A549 (cell line): Measurements from ENCODE around the gene SNORC. TPM values are rescaled to one million over a fixed set of nuclear protein-coding genes. Genes with fewer than 3 reads are reported as not detected.

Source experiments
- ATAC-seq, 2 experiments: fragments of 200-7000 bp in 1 of 2; fragments of >200 bp in 1 of 2; cut with Nextera tagmentation in 1 of 2; cut with Tn5 transposase in 1 of 2; 3 replicates each; pipeline versions ENCODE4 v1.8.0 to v1.9.1; 2018 to 2020; ENCODE audit warnings: mild to moderate bottlenecking in 1 of 2, moderate library complexity in 1 of 2
- CTCF ChIA-PET: fragments of 300-600 bp; sonication (Branson Sonifier 250); formaldehyde crosslinking; extraction: SDS; loops from one replicate; lab custom pipeline; 2021; ENCODE audit warnings: antibody characterized with exemption, inconsistent platforms; lab: Yijun Ruan, JAX
- POLR2A ChIA-PET: fragments of 350-600 bp; formaldehyde crosslinking; extraction: SDS; loops from one replicate; lab custom pipeline; 2021; ENCODE audit warnings: antibody characterized with exemption, inconsistent platforms; lab: Yijun Ruan, JAX
- DNase-seq, 2 experiments: peaks; one replicate each; pipeline versions ENCODE4 v3.0.0 to v3.0.0-alpha.2; 2011 to 2016; ENCODE audit warnings: low read depth in 1 of 2, low spot score in 1 of 2
- FAIRE-seq: peaks from 2 replicates; lab custom pipeline; 2011; peaks lifted over from hg19 to GRCh38; lab: Jason Lieb, UNC
- H3K27ac ChIP-seq, 2 experiments: fragments of >200 bp; sonication (Bioruptor Twin); formaldehyde crosslinking; 3 replicates each; pipeline ENCODE4 v1.5.1; 2016 to 2017
- H3K4me1 ChIP-seq: fragments of >200 bp; sonication (Bioruptor Twin); formaldehyde crosslinking; 3 replicates; pipeline ENCODE4 v1.6.1; 2016
- H3K4me2 ChIP-seq: fragments of >200 bp; sonication (Bioruptor Twin); formaldehyde crosslinking; 3 replicates; pipeline ENCODE4 v1.6.1; 2016
- H3K4me3 ChIP-seq: fragments of >200 bp; sonication (Bioruptor Twin); formaldehyde crosslinking; 3 replicates; pipeline ENCODE4 v1.5.1; 2016
- H3K9me3 ChIP-seq: fragments of >200 bp; sonication (Bioruptor Twin); formaldehyde crosslinking; 3 replicates; pipeline ENCODE4 v1.6.1; 2016
- ATOH8 ChIP-seq: fragments of 250-450 bp; sonication (Bioruptor Pico); IDR thresholded peaks from 2 replicates; pipeline ENCODE4 v1.5.0; 2020; ENCODE audit warnings: low read depth, mild to moderate bottlenecking, moderate library complexity
- CBX2 ChIP-seq: fragments of 200-600 bp; sonication (generic); IDR thresholded peaks from 2 replicates; pipeline ENCODE4 v1.6.1; 2016; ENCODE audit warnings: low read depth, mild to moderate bottlenecking, borderline replicate concordance
- CBX8 ChIP-seq: fragments of 200-600 bp; sonication (generic); IDR thresholded peaks from 2 replicates; pipeline ENCODE4 v1.6.1; 2016
- CEBPB ChIP-seq, 2 experiments: fragments of >200 bp in 1 of 2; sonication (Bioruptor Twin) in 1 of 2; formaldehyde crosslinking in 1 of 2; IDR thresholded peaks; 2 replicates each; pipeline ENCODE4 v1.6.1; 2012 to 2016
- CHD2 ChIP-seq: fragments of 150-350 bp; IDR thresholded peaks from 2 replicates; pipeline ENCODE4 v1.6.1; 2014; ENCODE audit warnings: low read length; ENCODE audit not compliant: partially characterized antibody
- CHD4 ChIP-seq: fragments of 200-600 bp; sonication (generic); IDR thresholded peaks from 2 replicates; pipeline ENCODE4 v1.6.1; 2016; ENCODE audit warnings: antibody characterized with exemption, mild to moderate bottlenecking, borderline replicate concordance
- E2F6 ChIP-seq: IDR thresholded peaks from 2 replicates; pipeline ENCODE4 v1.6.1; 2012; ENCODE audit warnings: low read depth, borderline replicate concordance
- EHF ChIP-seq: fragments of 250-450 bp; sonication (Bioruptor Pico); IDR thresholded peaks from 2 replicates; pipeline ENCODE4 v1.5.0; 2020; ENCODE audit warnings: mild to moderate bottlenecking
- EHMT2 ChIP-seq: fragments of 200-600 bp; sonication (generic); IDR thresholded peaks from 2 replicates; pipeline ENCODE4 v1.6.1; 2016; ENCODE audit warnings: antibody characterized with exemption, low read depth, mild to moderate bottlenecking, moderate library complexity
- EP300 ChIP-seq, 2 experiments: fragments of >200 bp; sonication (Bioruptor Twin); formaldehyde crosslinking; IDR thresholded peaks; 2 replicates in 1 of 2; 3 replicates in 1 of 2; pipeline ENCODE4 v1.6.1; 2016 to 2017
- FOXS1 ChIP-seq: fragments of 250-450 bp; sonication (Bioruptor Pico); IDR thresholded peaks from 2 replicates; pipeline ENCODE4 v1.5.0; 2020; ENCODE audit warnings: mild to moderate bottlenecking, moderate library complexity
- HEYL ChIP-seq: fragments of 250-450 bp; sonication (Bioruptor Pico); IDR thresholded peaks from 2 replicates; pipeline ENCODE4 v1.8.0; 2021; ENCODE audit warnings: mild to moderate bottlenecking, moderate library complexity
- HOXA7 ChIP-seq: fragments of 250-450 bp; sonication (Bioruptor Pico); IDR thresholded peaks from 2 replicates; pipeline ENCODE4 v1.5.0; 2020; ENCODE audit warnings: mild to moderate bottlenecking, moderate library complexity
- HOXB13 ChIP-seq: fragments of 250-450 bp; sonication (Bioruptor Pico); IDR thresholded peaks from 2 replicates; pipeline ENCODE4 v1.5.0; 2020; ENCODE audit warnings: low read depth, mild to moderate bottlenecking, moderate library complexity
- HOXB5 ChIP-seq: fragments of 250-450 bp; sonication (Bioruptor Pico); IDR thresholded peaks from 2 replicates; pipeline ENCODE4 v1.5.0; 2020; ENCODE audit warnings: mild to moderate bottlenecking, moderate library complexity
- KDM5A ChIP-seq: fragments of 200-600 bp; sonication (generic); IDR thresholded peaks from 2 replicates; pipeline ENCODE4 v1.6.1; 2016; ENCODE audit warnings: antibody characterized with exemption, mild to moderate bottlenecking
- MAFK ChIP-seq: fragments of 450-650 bp; IDR thresholded peaks from 2 replicates; pipeline ENCODE4 v1.6.1; 2014; ENCODE audit not compliant: partially characterized antibody
- NPAS2 ChIP-seq: fragments of 250-450 bp; sonication (Bioruptor Pico); IDR thresholded peaks from 2 replicates; pipeline ENCODE4 v1.8.0; 2022; ENCODE audit warnings: mild to moderate bottlenecking, moderate library complexity, borderline replicate concordance
- NR3C1 ChIP-seq: fragments of >200 bp; sonication (Bioruptor Twin); formaldehyde crosslinking; IDR thresholded peaks from 3 replicates; pipeline ENCODE4 v1.6.1; 2017
- POLR2AphosphoS2 ChIP-seq: conservative IDR thresholded peaks from 2 replicates; pipeline ENCODE4 v1.6.1; 2012; ENCODE audit warnings: low read length, improper control_type of control experiment, inconsistent platforms
- RARB ChIP-seq: fragments of 250-450 bp; sonication (Bioruptor Pico); IDR thresholded peaks from 2 replicates; pipeline ENCODE4 v1.8.0; 2021; ENCODE audit warnings: mild to moderate bottlenecking, moderate library complexity
- RFX5 ChIP-seq: fragments of 450-650 bp; IDR thresholded peaks from 2 replicates; pipeline ENCODE4 v1.7.1; 2014; ENCODE audit warnings: antibody characterized with exemption, mild to moderate bottlenecking, moderate library complexity
- RNF2 ChIP-seq: fragments of 200-600 bp; sonication (generic); IDR thresholded peaks from 2 replicates; pipeline ENCODE4 v1.6.1; 2016; ENCODE audit warnings: low read depth, mild to moderate bottlenecking, antibody characterized with exemption, moderate library complexity, borderline replicate concordance
- SMC3 ChIP-seq: fragments of >200 bp; sonication (Bioruptor Twin); formaldehyde crosslinking; IDR thresholded peaks from 3 replicates; pipeline ENCODE4 v1.6.1; 2018; ENCODE audit warnings: inconsistent platforms
- SREBF2 ChIP-seq: fragments of 450-650 bp; IDR thresholded peaks from 2 replicates; pipeline ENCODE4 v1.6.1; 2014; ENCODE audit warnings: mild to moderate bottlenecking, moderate library complexity
- TFCP2L1 ChIP-seq: fragments of 250-450 bp; sonication (Bioruptor Pico); IDR thresholded peaks from 2 replicates; pipeline ENCODE4 v1.5.0; 2021; ENCODE audit warnings: mild to moderate bottlenecking
- ZFP36 ChIP-seq: fragments of 450-650 bp; IDR thresholded peaks from 2 replicates; pipeline ENCODE4 v1.6.1; 2014; ENCODE audit warnings: borderline replicate concordance; ENCODE audit not compliant: partially characterized antibody
- ZNF302 ChIP-seq: fragments of 250-450 bp; sonication (Bioruptor Pico); IDR thresholded peaks from 2 replicates; pipeline ENCODE4 v1.9.0; 2021; ENCODE audit warnings: inconsistent platforms, mild to moderate bottlenecking, moderate library complexity
- ZSCAN20 ChIP-seq: fragments of 250-450 bp; sonication (Bioruptor Pico); IDR thresholded peaks from 2 replicates; pipeline ENCODE4 v1.8.0; 2022; ENCODE audit warnings: mild to moderate bottlenecking, moderate library complexity
- WGBS: methylation state at CpG from one replicate; pipeline ENCODE4 v1.1.6; 2017; ENCODE audit errors: missing lambda C conversion rate; 5-methylcytosine and 5-hydroxymethylcytosine counted together
- polyA plus RNA-seq, 4 experiments: library from polyadenylated mRNA; depleted of rRNA in 3 of 4; stranded (reverse); fragments of >200 nt; fragmentation: RNase III in 1 of 4; extraction: RNeasy Plus Mini Kit Qiagen cat#74134 plus additional on column Dnase treatment in 1 of 4; gene quantifications; 2 replicates in 3 of 4; 3 replicates in 1 of 4; pipeline ENCODE4 v1.2.3, GENCODE V29; 2011 to 2017
- TF ChIP-seq, protein P1 (sequence below): fragments of 200-600 bp; sonication (generic); IDR thresholded peaks from 2 replicates; pipeline ENCODE4 v1.6.1; 2016; ENCODE audit warnings: antibody characterized with exemption, mild to moderate bottlenecking, moderate library complexity
- TF ChIP-seq, protein P2 (sequence below): fragments of 250-450 bp; sonication (Bioruptor Pico); IDR thresholded peaks from 2 replicates; pipeline ENCODE4 v1.5.0; 2021; ENCODE audit warnings: mild to moderate bottlenecking, moderate library complexity, borderline replicate concordance

Gene SNORC
- polyA plus RNA-seq, 2 of the 4 experiments (the other 2 are of a cell fraction) = 8.4 to 9.1 TPM

- ChIA-PET CTCF (interaction anchor here (1.0 to 2.6 kb wide), 5 partner anchors 10 to 173 kb away, joined by 3 to 10 read pairs (median 6); no protein-coding TSS in a partner anchor), POLR2A (interaction anchor here (1.6 kb wide), 1 partner anchor 370 kb away, joined by 3 read pairs; the partner anchor contains the start of gene ATG16L1)
- DNase-seq (no peak), ATAC-seq (no peak), FAIRE-seq (no peak)
- Histone ChIP-seq H3K27ac (peak overlapping the region; percentile 40 to 97; a peak in 3 of 6 replicates), H3K4me3 (no peak overlapping the region), H3K4me1 (peaks cover 33% of the 10 kb centered on the region), H3K4me2 (no peak overlapping the region; the same call in 2 of the 3 replicates)
- WGBS = 90% methylated on average over 7 of the region's 17 CpGs
- TF ChIP-seq HEYL (CRISPR knock-in tag) (no peak), E2F6 (no peak), RFX5 (no peak), KDM5A (no peak), ZNF302 (CRISPR knock-in tag) (no peak), CBX2 (no peak), ATOH8 (no peak), CBX8 (no peak), SREBF2 (no peak), HOXB13 (CRISPR knock-in tag) (no peak), CHD2 (no peak), SMC3 (no peak), ZSCAN20 (CRISPR knock-in tag) (no peak), TFCP2L1 (CRISPR knock-in tag) (no peak), EHF (CRISPR knock-in tag) (no peak), RNF2 (no peak), EHMT2 (no peak), RARB (CRISPR knock-in tag) (no peak)
- TF ChIP-seq, protein P1, sequence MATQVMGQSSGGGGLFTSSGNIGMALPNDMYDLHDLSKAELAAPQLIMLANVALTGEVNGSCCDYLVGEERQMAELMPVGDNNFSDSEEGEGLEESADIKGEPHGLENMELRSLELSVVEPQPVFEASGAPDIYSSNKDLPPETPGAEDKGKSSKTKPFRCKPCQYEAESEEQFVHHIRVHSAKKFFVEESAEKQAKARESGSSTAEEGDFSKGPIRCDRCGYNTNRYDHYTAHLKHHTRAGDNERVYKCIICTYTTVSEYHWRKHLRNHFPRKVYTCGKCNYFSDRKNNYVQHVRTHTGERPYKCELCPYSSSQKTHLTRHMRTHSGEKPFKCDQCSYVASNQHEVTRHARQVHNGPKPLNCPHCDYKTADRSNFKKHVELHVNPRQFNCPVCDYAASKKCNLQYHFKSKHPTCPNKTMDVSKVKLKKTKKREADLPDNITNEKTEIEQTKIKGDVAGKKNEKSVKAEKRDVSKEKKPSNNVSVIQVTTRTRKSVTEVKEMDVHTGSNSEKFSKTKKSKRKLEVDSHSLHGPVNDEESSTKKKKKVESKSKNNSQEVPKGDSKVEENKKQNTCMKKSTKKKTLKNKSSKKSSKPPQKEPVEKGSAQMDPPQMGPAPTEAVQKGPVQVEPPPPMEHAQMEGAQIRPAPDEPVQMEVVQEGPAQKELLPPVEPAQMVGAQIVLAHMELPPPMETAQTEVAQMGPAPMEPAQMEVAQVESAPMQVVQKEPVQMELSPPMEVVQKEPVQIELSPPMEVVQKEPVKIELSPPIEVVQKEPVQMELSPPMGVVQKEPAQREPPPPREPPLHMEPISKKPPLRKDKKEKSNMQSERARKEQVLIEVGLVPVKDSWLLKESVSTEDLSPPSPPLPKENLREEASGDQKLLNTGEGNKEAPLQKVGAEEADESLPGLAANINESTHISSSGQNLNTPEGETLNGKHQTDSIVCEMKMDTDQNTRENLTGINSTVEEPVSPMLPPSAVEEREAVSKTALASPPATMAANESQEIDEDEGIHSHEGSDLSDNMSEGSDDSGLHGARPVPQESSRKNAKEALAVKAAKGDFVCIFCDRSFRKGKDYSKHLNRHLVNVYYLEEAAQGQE = no peak
- TF ChIP-seq, all 56 proteins: peak for 0
- H3K9me3 ChIP-seq = no peaks in the 10 kb centered on the region
Observed at GRCh38 chr2:232880764-232881351, 10.8 kb downstream of the SNORC start.

DNA sequence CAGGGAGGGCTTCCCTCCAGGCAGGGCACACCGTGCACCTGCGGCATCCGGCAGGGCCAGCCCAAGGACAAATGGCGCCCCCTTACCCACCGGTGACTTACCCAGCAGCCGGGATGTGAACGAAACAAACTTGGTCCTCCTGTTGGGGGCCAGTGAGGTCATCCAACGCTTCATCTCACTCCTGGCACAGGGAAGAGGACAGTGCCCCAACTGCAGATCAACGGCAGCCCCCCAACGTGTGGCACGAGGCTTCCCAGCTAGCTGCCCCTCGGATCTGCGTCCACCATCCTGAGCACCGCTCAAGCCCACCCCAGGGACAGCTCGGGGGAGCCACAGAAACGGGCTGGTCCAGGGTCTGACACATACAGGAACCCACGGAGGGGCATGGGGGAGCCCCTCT is 12.0 kb downstream of the SNORC start:
- no peaks in the 10 kb centered on the region for H3K9me3 ChIP-seq
- FAIRE-seq = no peak
- H3K27ac ChIP-seq = no peak overlapping the region
- 99% methylated on average over 13 of the region's 17 CpGs for WGBS
- no peak for ATAC-seq
- H3K4me2 ChIP-seq = no peak overlapping the region
- peaks cover 33% of the 10 kb centered on the region for H3K4me1 ChIP-seq
- no peak overlapping the region for H3K4me3 ChIP-seq
- ChIA-PET CTCF (interaction anchor here (1.0 to 2.1 kb wide), 6 partner anchors 9 to 172 kb away, joined by 3 to 10 read pairs (median 4); no protein-coding TSS in a partner anchor), POLR2A (interaction anchor here (0.6 to 1.6 kb wide), 2 partner anchors 369 to 371 kb away, joined by 3 read pairs; partner anchors contain the start of gene ATG16L1)
- no peak for DNase-seq
- TF ChIP-seq HOXB5 (CRISPR knock-in tag) (no peak), CEBPB (IDR thresholded peaks at IDR 0.05) (no peak), MAFK (no peak), POLR2AphosphoS2 (no peak), NPAS2 (CRISPR knock-in tag) (no peak), HEYL (CRISPR knock-in tag) (no peak), CBX8 (no peak), FOXS1 (no peak), CHD4 (no peak), NR3C1 (no peak), HOXA7 (CRISPR knock-in tag) (no peak), E2F6 (no peak), RNF2 (no peak), ZFP36 (no peak), EP300 (IDR thresholded peaks at IDR 0.05) (no peak)
- TF ChIP-seq, protein P2, sequence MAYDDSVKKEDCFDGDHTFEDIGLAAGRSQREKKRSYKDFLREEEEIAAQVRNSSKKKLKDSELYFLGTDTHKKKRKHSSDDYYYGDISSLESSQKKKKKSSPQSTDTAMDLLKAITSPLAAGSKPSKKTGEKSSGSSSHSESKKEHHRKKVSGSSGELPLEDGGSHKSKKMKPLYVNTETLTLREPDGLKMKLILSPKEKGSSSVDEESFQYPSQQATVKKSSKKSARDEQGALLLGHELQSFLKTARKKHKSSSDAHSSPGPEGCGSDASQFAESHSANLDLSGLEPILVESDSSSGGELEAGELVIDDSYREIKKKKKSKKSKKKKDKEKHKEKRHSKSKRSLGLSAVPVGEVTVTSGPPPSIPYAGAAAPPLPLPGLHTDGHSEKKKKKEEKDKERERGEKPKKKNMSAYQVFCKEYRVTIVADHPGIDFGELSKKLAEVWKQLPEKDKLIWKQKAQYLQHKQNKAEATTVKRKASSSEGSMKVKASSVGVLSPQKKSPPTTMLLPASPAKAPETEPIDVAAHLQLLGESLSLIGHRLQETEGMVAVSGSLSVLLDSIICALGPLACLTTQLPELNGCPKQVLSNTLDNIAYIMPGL (CRISPR knock-in tag) = no peak
